Measurements from ENCODE around the gene RING1. TPM values are rescaled to one million over a fixed set of nuclear protein-coding genes. Genes with fewer than 3 reads are reported as not detected.

The RING1 gene
- total and polyA plus RNA-seq, 10 of the 15 experiments (the other 5 are each of a cell fraction or from before 2014, with no cell fraction given), result 2.0 to 27.2 (median 15.8) TPM

GRCh38 chr6:33181141-33181540 lies 27.2 kb upstream of the RING1 start:
- 56% methylated on average over 7 of the region's 7 CpGs for WGBS (ENCODE audit: insufficient coverage, insufficient replicate concordance, low lambda C conversion rate, missing lambda C conversion rate)
- RAD21 ChIA-PET (ENCODE audit: unreplicated experiment), result no interaction called here
- H4K20me1 ChIP-seq (ENCODE audit: control insufficient read depth, insufficient read depth), result no peaks in the 10 kb centered on the region
- no peak for TF ChIP-seq POLR2AphosphoS2 (IDR thresholded peaks at IDR 0.05; ENCODE audit: low read depth, low read length)
- no peak for TF ChIP-seq MYB (IDR thresholded peaks at IDR 0.05; ENCODE audit: borderline replicate concordance, low read depth, low read length)
- no peak for TF ChIP-seq PML (IDR thresholded peaks at IDR 0.05; ENCODE audit: low read length)
- TF ChIP-seq, protein P1, sequence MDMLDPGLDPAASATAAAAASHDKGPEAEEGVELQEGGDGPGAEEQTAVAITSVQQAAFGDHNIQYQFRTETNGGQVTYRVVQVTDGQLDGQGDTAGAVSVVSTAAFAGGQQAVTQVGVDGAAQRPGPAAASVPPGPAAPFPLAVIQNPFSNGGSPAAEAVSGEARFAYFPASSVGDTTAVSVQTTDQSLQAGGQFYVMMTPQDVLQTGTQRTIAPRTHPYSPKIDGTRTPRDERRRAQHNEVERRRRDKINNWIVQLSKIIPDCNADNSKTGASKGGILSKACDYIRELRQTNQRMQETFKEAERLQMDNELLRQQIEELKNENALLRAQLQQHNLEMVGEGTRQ (IDR thresholded peaks at IDR 0.05; ENCODE audit: borderline replicate concordance, low read depth, low read length), result no peak
- TF ChIP-seq, protein P2, sequence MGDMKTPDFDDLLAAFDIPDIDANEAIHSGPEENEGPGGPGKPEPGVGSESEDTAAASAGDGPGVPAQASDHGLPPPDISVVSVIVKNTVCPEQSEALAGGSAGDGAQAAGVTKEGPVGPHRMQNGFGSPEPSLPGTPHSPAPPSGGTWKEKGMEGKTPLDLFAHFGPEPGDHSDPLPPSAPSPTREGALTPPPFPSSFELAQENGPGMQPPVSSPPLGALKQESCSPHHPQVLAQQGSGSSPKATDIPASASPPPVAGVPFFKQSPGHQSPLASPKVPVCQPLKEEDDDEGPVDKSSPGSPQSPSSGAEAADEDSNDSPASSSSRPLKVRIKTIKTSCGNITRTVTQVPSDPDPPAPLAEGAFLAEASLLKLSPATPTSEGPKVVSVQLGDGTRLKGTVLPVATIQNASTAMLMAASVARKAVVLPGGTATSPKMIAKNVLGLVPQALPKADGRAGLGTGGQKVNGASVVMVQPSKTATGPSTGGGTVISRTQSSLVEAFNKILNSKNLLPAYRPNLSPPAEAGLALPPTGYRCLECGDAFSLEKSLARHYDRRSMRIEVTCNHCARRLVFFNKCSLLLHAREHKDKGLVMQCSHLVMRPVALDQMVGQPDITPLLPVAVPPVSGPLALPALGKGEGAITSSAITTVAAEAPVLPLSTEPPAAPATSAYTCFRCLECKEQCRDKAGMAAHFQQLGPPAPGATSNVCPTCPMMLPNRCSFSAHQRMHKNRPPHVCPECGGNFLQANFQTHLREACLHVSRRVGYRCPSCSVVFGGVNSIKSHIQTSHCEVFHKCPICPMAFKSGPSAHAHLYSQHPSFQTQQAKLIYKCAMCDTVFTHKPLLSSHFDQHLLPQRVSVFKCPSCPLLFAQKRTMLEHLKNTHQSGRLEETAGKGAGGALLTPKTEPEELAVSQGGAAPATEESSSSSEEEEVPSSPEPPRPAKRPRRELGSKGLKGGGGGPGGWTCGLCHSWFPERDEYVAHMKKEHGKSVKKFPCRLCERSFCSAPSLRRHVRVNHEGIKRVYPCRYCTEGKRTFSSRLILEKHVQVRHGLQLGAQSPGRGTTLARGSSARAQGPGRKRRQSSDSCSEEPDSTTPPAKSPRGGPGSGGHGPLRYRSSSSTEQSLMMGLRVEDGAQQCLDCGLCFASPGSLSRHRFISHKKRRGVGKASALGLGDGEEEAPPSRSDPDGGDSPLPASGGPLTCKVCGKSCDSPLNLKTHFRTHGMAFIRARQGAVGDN (IDR thresholded peaks at IDR 0.05), result no peak
- TF ChIP-seq SMC3 (IDR thresholded peaks at IDR 0.05; ENCODE audit: borderline replicate concordance, low read length), result no peak
- no peak for FAIRE-seq
- no peak overlapping the region for H3K9ac ChIP-seq (ENCODE audit: control insufficient read depth, insufficient read depth, low read length)
- no peaks in the 10 kb centered on the region for H3K36me3 ChIP-seq (ENCODE audit: control insufficient read depth in 2 of 2, insufficient read depth in 2 of 2, low read length in 1 of 2)
- in situ Hi-C loops (cut with MboI) (no loop called here), intact Hi-C loops (cut with micrococcal nuclease; ENCODE audit: unreplicated experiment) (no loop called here)
- no TSS peak for BruUV-seq (replicated peaks)
- no peak for ATAC-seq
- H3K79me2 ChIP-seq (ENCODE audit: control insufficient read depth, insufficient read depth, low read length), result no peaks in the 10 kb centered on the region
- H3K4me3 ChIP-seq, result no peak overlapping the region
- SMC1A ChIA-PET (ENCODE audit: uncharacterized antibody, unreplicated experiment), result no interaction called here
- POLR2A ChIA-PET, result no interaction called here
- CTCF ChIA-PET, result no interaction called here
- no peak overlapping the region for H3K4me2 ChIP-seq (ENCODE audit: control insufficient read depth, insufficient read depth)
- peaks cover 6% of the 10 kb centered on the region for H3K4me1 ChIP-seq (ENCODE audit: control insufficient read depth, insufficient read depth, low read length)
- no peak overlapping the region for H2AFZ ChIP-seq (ENCODE audit: control insufficient read depth, low read depth, low read length)
- H3K27ac ChIP-seq (ENCODE audit: control insufficient read depth, insufficient read depth), result no peak overlapping the region
- no peaks in the 10 kb centered on the region for H3K27me3 ChIP-seq (replicated peaks in 1 of 2; ENCODE audit: control insufficient read depth in 2 of 2, insufficient read depth in 2 of 2, low read length in 1 of 2)
- DNase-seq (ENCODE audit: low read depth, low spot score), result no peak
- H3K9me3 ChIP-seq (replicated peaks; ENCODE audit: control insufficient read depth, insufficient read depth, low read length), result peaks cover 9% of the 10 kb centered on the region
